ENCODE results near the gene ABCC8. TPM values are rescaled to one million over a fixed set of nuclear protein-coding genes. Genes with fewer than 3 reads are reported as not detected.

Gene ABCC8
- total RNA-seq, 1 donor from 2014 or later: 80.5 TPM

- DNase-seq (ENCODE audit: extremely low spot score, unreplicated experiment): no peak
- Mint-ChIP-seq H3K27ac (peak overlapping the region; percentile 93), H3K27me3 (peaks cover 37% of the 10 kb centered on the region), H3K36me3 (peaks cover 3% of the 10 kb centered on the region), H3K9me3 (peaks cover 5% of the 10 kb centered on the region), H3K4me1 (ENCODE audit: unreplicated experiment) (peaks cover 14% of the 10 kb centered on the region), H3K4me3 (peak overlapping the region; percentile 92)
- TF ChIP-seq CTCF (conservative IDR thresholded peaks at IDR 0.05): peak; percentile 63
Observed at GRCh38 chr11:17351172-17351509, 125.5 kb downstream of the ABCC8 start.

GRCh38 chr11:17350455-17351171, 126.0 kb downstream of the ABCC8 start:
- no peak for TF ChIP-seq CTCF (conservative IDR thresholded peaks at IDR 0.05)
- Mint-ChIP-seq H3K4me1 (ENCODE audit: unreplicated experiment) (peaks cover 14% of the 10 kb centered on the region), H3K4me3 (peak overlapping the region; percentile 92), H3K9me3 (peaks cover 5% of the 10 kb centered on the region), H3K27ac (peak overlapping the region; percentile 93), H3K36me3 (peaks cover 3% of the 10 kb centered on the region), H3K27me3 (peaks cover 37% of the 10 kb centered on the region)
- no peak for DNase-seq (ENCODE audit: extremely low spot score, unreplicated experiment)

GRCh38 chr11:17347676-17348075, 129.0 kb downstream of the ABCC8 start:
- Mint-ChIP-seq H3K4me3 (no peak overlapping the region), H3K27me3 (peaks cover 28% of the 10 kb centered on the region), H3K27ac (no peak overlapping the region), H3K4me1 (ENCODE audit: unreplicated experiment) (peaks cover 5% of the 10 kb centered on the region), H3K9me3 (no peaks in the 10 kb centered on the region), H3K36me3 (no peaks in the 10 kb centered on the region)
- DNase-seq (ENCODE audit: extremely low spot score, unreplicated experiment): no peak
- TF ChIP-seq CTCF (conservative IDR thresholded peaks at IDR 0.05): no peak

- Mint-ChIP-seq H3K4me3 (no peak overlapping the region), H3K27me3 (no peaks in the 10 kb centered on the region), H3K4me1 (ENCODE audit: unreplicated experiment) (no peaks in the 10 kb centered on the region), H3K36me3 (no peaks in the 10 kb centered on the region), H3K27ac (peak overlapping the region; percentile 77), H3K9me3 (no peaks in the 10 kb centered on the region)
- DNase-seq (ENCODE audit: extremely low spot score, unreplicated experiment): no peak
- TF ChIP-seq CTCF (conservative IDR thresholded peaks at IDR 0.05): no peak
Observed at GRCh38 chr11:17343907-17344306, 132.7 kb downstream of the ABCC8 start.

- Mint-ChIP-seq H3K27ac (peak overlapping the region; percentile 77), H3K36me3 (no peaks in the 10 kb centered on the region), H3K9me3 (no peaks in the 10 kb centered on the region), H3K27me3 (no peaks in the 10 kb centered on the region), H3K4me3 (no peak overlapping the region), H3K4me1 (ENCODE audit: unreplicated experiment) (no peaks in the 10 kb centered on the region)
- no peak for TF ChIP-seq CTCF (conservative IDR thresholded peaks at IDR 0.05)
- no peak for DNase-seq (ENCODE audit: extremely low spot score, unreplicated experiment)
Observed at GRCh38 chr11:17343257-17343656, 133.4 kb downstream of the ABCC8 start.

Other genes with a start within 250 kb of the ABCC8 start
- gene NUCB2, start 200.1 kb downstream of the ABCC8 start, total RNA-seq (ENCODE audit: low replicate concordance): 54.2 and 58.0 TPM in 2 replicates
- gene NCR3LG1, start 125.0 kb downstream of the ABCC8 start, total RNA-seq (ENCODE audit: low replicate concordance): 6.0 and 12.3 TPM in 2 replicates
- gene KCNJ11, start 88.2 kb downstream of the ABCC8 start, total RNA-seq (ENCODE audit: low replicate concordance): 18.6 and 25.4 TPM in 2 replicates
- 21.8 and 30.0 TPM in 2 replicates for gene USH1C, start 67.6 kb upstream of the ABCC8 start, total RNA-seq (ENCODE audit: low replicate concordance)
- gene OTOG, start 70.4 kb upstream of the ABCC8 start, total RNA-seq (ENCODE audit: low replicate concordance): 0.21 and 1.5 TPM in 2 replicates
- 3.6 TPM in 1 of 2 replicates, not detected in the other for gene MYOD1, start 242.7 kb upstream of the ABCC8 start, total RNA-seq (ENCODE audit: low replicate concordance)

Measured in type B pancreatic cell (in vitro differentiated cells).